GM19025 (cell line): ENCODE data around the gene DST.

Experiments used
- ATAC-seq: cut with Tn5 transposase; IDR thresholded peaks from one replicate; pipeline ENCODE4 v1.9.1; 2021; ENCODE audit warnings: mild to moderate bottlenecking, low read depth, moderate library complexity; ENCODE audit not compliant: unreplicated experiment

The DST gene

DNA sequence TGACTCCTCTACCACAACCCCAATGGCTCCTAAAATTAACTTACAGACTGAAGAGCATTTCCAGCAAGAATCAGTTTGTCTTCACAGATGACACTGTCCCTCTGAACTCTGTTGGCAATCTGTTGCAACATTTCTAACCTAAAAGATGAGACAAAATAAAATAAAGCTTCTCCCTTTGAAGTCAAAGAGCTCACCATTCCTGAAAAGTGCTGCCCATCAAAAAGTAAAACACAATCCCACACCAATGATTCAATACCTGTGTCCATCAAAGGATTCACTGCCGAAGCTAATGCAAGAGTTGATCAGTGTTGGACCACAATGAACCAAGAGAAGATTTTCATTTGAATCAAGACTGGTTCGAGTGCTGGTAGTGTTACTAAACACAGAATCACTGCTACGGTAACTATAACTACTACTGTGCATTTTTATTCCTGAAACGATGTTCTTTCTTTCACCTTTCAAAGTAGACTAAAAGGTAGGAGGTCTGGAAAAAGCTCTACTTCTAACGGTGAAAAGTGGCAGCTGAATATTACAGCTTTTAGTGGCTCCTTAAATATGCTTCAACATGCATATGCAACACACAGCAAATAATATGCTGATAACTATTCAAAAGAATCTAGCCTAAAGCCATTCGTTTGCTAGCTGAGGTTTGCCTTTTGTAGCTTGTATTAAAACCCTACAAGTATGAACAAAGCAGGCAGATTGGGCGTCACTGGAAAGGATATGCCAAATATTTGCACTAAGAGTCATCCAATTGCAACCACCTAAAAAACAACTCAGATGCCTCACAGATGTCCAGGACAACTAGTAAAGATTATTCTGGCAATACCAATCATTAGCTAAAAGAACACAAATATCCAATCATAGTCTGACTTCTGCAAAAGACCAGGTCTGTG is at the start of gene DST:
Gene DST, minus strand, starts transcription at position 524 of the 896 bp plus-strand sequence.
- ATAC-seq, result no peak

DNA sequence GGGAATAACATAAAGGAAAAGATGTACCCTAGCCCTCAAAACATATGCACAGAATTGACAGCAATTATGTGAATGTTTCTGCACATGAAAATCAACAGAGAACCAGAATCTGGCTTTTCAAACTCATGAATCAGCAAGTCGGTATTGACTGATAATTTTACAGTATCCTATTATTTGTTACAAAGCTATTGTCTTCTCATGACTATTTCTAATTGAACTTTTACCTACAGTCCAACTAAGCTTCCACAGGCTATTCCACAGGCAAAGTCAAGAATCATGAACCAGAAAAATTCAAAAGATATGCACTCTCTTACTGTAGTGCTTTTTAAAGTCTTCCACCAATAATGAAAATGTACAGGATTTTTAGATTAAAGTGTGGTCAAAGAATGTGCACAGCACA is 49.1 kb upstream of the DST start:
- ATAC-seq, result no peak

DNA sequence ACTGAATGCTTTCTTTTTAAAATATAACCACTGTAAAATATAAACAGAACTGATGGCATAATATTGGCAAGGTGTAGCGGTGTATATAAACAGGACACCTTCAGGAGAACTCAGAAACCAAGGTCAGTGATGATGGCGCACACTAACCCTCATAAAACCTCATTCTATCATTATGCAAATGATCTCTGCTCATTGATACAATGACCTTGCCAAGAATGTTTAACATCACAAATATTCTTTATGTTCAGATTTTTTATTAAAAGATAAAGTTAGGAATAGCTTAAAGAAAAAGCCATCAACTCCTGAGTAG is 48.6 kb upstream of the DST start:
- ATAC-seq, result no peak

DNA sequence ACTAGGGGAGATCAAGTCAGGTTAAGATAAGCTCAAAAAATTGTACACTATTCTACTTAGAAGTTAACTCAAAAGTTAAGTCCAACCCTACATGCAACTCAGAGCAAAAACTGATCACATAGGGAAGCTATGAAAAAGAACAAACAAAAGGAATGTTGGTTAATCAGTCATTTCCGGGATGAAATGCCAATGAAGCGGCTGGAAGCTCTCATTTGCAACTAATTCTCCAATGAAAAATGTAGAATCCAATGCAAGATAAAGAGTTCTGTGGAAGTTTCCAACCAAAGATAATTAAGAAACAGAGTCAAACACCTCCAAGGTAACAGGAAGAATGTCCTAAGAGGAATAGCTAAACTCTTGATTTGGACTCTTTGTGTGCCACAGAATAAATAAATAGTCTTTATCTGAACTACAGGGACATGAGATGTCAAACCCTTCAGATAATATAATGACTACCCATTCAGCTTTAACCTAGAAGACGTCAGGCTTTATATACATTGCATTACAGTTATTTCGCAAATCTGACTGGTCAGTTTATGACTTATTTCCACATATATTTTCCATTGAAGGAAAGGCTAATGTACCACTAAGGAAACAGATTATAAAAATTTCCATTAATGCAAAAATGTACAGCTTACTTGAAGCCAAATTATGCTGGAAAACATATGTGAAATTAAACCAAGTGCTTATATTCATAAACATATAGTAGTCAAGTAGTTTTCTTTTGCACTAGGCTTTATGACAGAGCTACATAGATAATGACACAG is 48.0 kb upstream of the DST start:
- no peak for ATAC-seq

DNA sequence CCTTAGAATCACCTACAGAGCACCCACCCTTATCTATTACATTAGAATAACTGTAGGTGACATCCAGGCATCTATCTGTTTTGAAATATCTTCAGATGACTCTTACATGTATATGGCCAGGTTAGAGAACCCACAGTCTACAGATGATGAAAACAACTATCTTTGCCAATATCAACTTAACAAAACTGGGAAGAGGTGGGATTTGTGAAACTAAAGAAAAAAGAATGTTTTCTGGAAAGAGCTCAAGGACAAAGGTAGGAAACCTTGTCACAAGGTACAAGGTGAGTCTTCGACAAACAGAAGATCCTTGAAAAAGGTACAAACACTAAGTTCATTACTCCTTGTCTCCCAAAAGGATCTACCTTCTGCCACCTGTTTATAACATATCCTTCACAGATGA is 47.0 kb upstream of the DST start:
- no peak for ATAC-seq

DNA sequence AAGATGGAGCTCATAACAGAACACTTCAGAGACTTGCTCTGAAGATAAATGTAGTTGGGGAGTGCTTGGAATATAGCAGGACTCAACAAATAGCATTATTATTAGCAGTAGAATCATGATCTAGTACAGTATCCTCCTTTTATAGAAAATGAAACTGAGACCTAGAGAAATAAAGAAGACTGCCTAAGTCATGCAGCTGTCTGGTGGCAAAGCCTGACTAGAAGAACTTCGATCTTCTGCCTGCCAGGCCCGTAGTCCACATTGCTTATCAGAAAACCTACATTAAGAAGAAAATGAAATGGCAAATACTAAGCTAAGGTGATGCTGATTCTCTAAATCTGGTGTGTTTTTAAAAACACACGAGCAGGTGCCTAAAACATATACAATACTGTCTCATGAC is 46.4 kb upstream of the DST start:
- peak; percentile 68 for ATAC-seq

DNA sequence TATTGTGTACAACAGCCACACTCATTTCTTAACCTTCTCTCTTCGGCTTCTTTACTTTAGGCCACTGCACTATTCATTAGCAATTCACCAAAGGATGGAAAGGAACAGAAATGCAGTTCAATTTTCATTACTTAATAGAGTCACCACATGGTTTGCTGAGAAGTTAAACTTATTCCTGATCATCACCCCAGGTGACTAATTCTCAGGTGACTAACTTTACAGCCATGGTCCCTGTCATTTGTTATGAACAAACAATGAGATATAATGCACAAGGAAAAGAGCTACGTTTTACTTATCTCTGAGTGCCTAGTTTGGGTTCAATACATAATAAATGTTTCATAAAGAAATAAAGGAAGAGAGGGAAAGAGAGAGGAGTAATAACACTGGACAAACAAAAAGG is 45.8 kb upstream of the DST start:
- ATAC-seq, result no peak

DNA sequence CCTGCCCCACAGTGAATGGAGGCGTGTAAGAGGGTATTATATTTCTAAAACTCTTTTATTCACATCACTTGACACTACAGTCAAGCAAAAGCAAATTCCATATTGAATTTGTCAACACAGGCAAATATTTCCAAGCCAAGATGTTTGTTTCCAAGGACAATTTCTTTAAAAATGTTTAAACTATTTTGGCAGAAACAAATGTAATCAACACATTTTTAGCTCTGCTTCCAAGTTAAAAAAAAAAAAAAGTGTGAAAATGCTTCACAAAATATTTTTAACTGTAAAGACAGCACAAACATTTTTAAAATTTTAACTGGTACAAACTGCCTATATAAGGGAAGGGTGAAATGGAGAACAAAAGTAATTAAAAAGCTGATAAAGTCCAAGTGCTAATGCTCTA is 44.9 kb upstream of the DST start:
- no peak for ATAC-seq

DNA sequence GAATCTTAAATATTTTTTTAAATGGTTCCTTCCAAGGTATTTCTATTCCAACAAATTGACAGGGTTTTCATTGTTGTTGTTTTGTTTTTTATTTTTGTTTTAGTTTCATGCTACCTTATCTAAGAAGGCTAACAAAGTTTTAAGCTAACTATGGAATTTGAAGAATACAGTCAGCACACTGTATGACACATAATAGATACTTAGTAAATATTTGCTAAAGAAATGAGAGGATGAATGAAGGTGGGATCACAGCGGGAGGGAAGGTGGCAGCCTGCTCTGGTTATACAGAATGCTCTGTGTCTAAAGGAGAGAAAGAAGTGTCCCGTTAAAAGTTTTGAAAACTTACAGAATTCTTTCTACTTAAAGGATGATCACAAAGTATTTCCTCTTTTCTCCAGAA is 43.7 kb upstream of the DST start:
- ATAC-seq, result no peak

DNA sequence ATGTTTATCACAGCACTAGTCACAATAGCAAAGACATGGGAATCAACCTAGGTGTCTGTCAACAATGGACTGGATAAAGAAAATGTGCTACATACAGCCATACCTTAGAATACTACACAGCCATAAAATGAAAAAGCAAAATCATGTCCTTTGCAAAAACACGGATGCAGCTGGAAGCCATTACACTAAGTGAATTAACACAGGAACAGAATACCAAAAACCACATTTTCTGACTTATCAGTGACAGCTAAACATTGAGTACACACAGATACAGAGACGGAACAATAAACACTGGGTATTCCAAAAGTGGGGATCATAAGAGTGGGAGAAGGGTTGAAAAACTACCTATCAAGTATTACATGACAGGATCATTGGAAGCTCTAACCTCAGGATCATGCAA is 43.3 kb upstream of the DST start:
- no peak for ATAC-seq

DNA sequence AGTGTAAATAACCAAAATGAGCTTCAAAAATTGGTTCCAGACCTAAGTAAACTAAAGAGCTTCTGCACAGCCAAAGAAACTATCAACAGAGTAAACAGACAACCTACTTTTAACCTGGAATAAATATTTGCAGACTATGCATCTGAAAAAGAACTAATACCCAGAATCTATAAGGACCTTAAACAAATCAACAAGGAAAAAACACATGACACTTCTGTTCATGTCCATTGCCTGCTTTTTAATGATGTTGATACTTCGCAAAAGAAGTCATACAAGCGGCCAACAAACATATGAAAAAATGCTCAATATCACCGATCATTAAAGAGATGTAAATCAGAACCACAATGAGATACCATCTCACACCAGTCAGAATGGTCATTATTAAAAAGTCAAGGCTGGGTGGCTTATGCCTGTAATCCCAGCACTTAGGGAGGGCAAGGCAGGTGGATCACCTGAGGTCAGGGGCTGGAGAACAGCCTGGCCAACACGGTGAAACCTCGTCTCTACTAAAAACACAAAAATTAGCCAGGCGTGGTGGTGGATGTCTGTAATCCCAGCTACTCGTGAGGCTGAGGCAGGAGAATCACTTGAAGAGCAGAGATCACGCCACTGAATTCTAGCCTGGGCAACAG is 42.5 kb upstream of the DST start:
- ATAC-seq, result no peak

DNA sequence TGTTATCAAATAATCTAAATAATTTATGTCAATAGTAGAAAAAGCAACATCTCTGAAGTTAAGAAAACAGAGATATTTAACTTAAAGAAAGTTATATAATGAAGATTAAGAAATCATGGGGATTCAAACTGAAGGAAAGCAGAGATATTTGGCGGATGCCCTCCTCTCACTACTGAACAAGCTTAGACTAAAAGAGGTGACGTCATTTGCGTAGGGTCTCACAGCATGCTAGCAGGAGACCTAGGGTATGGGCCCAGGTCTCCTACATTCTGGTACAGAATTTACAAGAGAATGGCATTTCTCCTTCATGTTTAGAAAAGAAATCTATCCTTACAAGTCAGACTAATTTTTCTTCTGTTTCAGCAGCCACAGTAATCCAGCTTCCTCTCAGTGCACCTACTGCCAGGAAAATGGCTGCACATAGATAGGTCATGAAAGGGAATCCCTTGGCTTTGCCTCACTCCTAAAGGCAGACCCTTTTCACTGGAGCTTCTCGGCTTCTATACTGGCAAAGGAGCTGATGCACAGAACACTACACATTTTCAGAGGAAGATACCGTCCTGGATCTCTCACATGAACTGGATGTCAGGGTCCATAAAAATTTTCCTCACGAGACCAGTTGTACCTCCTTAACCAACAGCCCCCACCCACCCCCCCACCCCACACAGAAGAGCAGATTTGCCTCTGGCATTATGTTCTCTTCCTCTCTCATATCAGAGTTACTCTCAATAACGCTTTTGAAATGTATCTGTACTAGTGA is 41.8 kb upstream of the DST start:
- ATAC-seq, result no peak

DNA sequence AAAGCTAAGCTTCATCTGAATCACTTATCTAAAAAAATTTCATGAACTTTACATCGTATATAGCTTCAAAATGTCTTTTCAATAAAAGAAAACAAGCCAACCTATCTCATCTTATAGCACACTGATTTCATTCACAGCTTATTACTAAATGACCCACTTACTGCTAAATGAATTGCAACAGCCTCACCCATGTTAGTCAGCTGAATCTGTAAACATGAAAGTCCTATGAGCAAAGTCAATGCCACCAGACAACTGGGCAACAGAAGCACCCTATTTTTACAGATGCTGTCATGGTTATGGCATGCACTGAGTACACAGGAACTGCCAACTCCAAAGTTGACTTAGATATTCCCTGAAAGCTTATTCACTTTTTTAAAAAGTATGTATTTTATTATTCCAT is 41.2 kb upstream of the DST start:
- no peak for ATAC-seq

DNA sequence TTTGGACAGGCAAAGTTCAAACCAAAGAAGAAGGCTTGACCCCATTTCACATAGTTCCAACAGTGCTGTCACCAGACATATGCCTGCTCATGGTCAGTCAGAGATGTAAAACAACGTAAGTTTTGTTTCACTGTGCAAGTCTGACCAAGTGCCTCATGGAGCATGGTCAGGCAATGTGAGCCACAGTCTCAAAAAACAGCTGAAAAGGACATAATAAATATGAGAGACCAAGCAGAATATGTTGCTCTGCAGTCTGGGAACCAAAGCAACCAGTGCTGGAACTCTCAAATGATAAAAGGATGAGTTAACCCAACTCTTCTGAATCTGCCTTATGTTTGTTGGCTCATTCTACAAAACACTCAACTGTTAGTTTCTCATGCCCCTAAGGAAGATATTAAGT is 39.9 kb upstream of the DST start:
- no peak for ATAC-seq

DNA sequence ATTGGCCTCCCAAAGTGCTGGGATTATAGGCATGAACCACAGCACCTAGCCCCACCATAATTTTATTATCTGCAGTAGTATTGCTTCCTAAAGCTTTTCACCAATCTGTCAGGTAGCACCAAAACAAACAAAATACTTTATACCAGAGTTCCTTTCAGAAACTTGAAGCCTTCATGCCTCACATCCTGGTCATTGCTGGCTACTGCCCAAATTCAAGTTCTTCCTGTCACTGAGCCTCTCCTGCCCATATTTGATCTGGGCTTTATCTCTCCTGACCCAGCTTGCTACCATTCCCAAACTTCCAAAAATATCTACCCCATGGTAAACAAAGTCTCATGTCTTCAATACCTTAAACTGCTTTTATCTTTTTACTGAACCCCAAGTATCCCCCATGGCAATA is 34.9 kb upstream of the DST start:
- no peak for ATAC-seq

DNA sequence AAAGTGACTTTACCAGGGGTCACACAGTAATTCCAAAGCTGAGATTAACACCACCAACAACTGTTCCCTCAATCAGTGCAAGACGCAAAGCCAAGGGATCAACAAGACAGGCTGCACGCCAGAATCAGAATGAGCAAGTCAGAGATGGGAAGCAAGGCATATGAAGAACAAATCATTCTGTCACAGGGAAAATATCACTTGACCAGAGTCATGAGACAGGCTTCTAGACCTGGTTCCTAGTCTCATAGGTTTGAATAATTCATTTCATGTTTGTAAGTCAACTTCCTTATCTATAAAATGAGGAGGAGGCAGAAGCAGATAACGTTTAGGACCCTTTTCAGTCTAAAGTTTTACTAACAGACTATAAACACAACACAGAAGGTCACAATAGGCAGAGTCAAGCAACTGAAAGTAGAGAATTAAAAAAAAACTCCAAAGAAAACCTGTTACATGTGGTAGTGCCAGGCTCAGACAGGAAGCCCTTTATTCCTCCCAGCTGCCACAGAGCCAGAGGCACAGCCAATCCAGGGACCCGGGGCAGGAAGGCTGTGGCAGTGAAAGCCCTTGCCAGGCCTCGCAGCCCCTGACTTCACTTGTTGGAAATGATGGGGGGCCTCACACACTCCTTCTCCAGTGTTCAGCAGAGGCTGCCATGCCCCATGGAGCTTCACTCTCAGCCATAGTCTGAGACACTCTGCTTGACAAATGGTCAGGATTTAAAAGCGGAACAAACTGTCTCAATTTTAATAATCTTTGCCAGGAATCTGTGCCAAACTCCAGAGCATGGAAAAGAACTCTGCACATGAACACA is 29.2 kb upstream of the DST start:
- ATAC-seq, result no peak

DNA sequence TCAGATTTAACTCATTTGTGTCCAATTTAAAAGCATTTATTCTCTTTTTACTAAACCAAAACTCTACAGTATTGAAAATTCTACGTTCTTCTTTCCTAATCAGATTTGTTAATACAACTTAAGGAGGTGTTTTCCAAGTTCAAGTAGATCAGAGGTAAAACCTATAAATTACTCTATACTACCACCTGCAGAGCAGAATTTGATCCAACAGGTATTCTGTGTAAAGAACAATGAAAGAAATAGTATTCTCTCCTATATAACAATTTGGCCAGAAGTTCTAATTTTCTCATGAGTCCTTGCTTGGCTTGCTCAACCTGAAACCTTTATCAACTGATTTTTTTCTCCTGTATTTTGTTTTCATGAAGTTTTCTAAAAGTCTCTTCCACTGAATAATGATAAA is 28.5 kb upstream of the DST start:
- ATAC-seq, result no peak

DNA sequence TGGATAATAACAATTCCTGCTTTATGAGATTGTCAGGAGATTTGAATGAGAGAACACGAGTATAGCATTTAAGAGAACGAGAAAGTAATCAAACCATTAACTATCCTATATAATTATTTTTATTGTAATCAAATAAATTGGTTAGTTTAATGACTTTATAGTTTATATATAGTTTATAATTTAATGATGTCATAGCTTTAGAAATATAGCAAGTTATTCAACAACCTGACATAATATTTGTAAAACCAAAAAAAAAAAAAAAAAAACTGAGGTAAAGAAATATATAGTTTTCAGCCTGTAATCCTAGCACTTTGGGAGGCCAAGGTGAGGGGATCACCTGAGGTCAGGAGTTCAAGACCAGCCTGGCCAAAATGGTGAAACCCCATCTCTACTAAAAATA is 26.4 kb upstream of the DST start:
- no peak for ATAC-seq

DNA sequence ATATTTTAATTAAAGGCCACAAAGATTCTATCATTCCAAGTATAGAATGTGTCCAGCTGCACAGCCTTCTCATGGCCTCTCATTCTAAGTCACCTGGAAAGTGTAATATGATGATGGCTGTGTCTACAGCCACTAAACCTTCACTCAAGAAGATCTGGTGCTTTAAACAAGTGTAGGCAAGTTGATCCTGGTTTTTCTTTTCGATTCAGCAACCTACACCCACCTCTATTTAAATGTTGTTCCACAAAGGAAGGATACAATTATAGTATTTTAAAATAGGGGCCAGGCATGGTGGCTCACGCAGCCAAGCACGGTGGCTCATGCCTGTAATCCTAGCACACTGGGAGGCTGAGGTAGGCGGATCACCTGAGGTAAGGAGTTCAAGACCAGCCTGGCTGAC is 25.5 kb upstream of the DST start:
- ATAC-seq, result no peak

DNA sequence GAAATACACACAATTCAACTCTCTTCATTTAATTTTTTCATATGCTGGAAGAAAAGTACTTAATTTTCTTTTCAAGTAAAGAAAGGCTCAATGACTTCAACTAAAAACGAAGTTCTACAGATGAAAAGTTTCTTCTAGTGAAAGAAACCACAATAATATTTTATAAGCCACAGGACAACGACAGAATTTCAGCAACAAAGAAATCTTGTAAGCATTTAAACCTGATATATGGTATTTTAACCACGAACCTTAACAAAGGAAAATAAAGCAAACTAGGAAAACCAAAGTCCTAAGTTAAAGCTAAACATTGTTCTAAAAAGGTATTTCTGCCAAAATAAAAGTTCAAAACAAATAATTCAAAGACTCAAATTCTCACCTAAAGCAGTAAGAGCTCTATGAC is 24.6 kb upstream of the DST start:
- ATAC-seq, result no peak
